Measurements from ENCODE around the gene ALOXE3. TPM values are rescaled to one million over a fixed set of nuclear protein-coding genes. Genes with fewer than 3 reads are reported as not detected.
A peak's percentile ranks its signal among the peaks of the same experiment; 100 is the strongest.

The ALOXE3 gene
- total RNA-seq, 6 donors from 2014 or later, result not detected

GRCh38 chr17:8163978-8164814 lies 45.9 kb upstream of the ALOXE3 start:
- H3K4me3 ChIP-seq, result peak overlapping the region in 2 of 4 donors; percentile 2 to 95
- peak; percentile 17 to 86 for DNase-seq

GRCh38 chr17:8162997-8163977 lies 45.0 kb upstream of the ALOXE3 start:
- DNase-seq (peak in 1 of 2 donors; percentile 50), ATAC-seq (ENCODE audit: low FRiP score in 2 of 2) (peak; percentile 1 to 38)
- peaks cover 4 to 26% (median 8%) of the 10 kb centered on the region in 4 donors for H3K36me3 ChIP-seq
- H3K27ac ChIP-seq, result peak overlapping the region; percentile 95 to 99 (median 97)
- TF ChIP-seq POLR2A (IDR thresholded peaks at IDR 0.05), result no peak
- TF ChIP-seq POLR2AphosphoS5 (IDR thresholded peaks at IDR 0.05), result no peak
- 7 to 27% methylated on average over 12 to 43 of the region's 55 CpGs for WGBS, 2 donors
- no peaks in the 10 kb centered on the region for H3K9me3 ChIP-seq
- H3K4me3 ChIP-seq, result peak overlapping the region; percentile 25 to 95 (median 77)
- no peaks in the 10 kb centered on the region for H3K27me3 ChIP-seq
- peaks cover 38 to 51% (median 46%) of the 10 kb centered on the region in 4 donors for H3K4me1 ChIP-seq

More at GRCh38 chr17:8163978-8164814, 45.9 kb upstream of the ALOXE3 start:
- no peaks in the 10 kb centered on the region for H3K9me3 ChIP-seq
- peaks cover 35 to 47% (median 40%) of the 10 kb centered on the region in 4 donors for H3K4me1 ChIP-seq
- peak; percentile 63 to 72 for ATAC-seq (ENCODE audit: low FRiP score in 2 of 2)
- H3K36me3 ChIP-seq, result peaks cover 4 to 23% (median 8%) of the 10 kb centered on the region in 4 donors
- no peak for TF ChIP-seq POLR2A (IDR thresholded peaks at IDR 0.05)
- no peak for TF ChIP-seq CTCF (IDR thresholded peaks at IDR 0.05)
- peak in 1 of 4 donors; percentile 52 for TF ChIP-seq EP300 (IDR thresholded peaks at IDR 0.05)
- TF ChIP-seq POLR2AphosphoS5 (IDR thresholded peaks at IDR 0.05), result peak; percentile 70 to 81
- H3K27me3 ChIP-seq, result no peaks in the 10 kb centered on the region
- H3K27ac ChIP-seq, result peak overlapping the region; percentile 95 to 99 (median 97)
- 27 to 43% methylated on average over 6 to 13 of the region's 13 CpGs for WGBS, 2 donors

- peaks cover 4 to 31% (median 8%) of the 10 kb centered on the region in 4 donors for H3K36me3 ChIP-seq
- H3K27ac ChIP-seq, result peak within 1 kb of the TSS; percentile 95 to 99 (median 97)
- peak within 1 kb of the TSS; percentile 63 to 95 (median 92) for H3K4me3 ChIP-seq
- ATAC-seq (ENCODE audit: low FRiP score in 2 of 2), result peak; percentile 9 to 86
- peaks cover 38 to 60% (median 48%) of the 10 kb centered on the region in 4 donors for H3K4me1 ChIP-seq
- WGBS, 2 donors, result 0% methylated on average over 10 to 75 of the region's 75 CpGs
- DNase-seq, result peak; percentile 79 to 98
- peak in 1 of 4 donors; percentile 32 for TF ChIP-seq EP300 (IDR thresholded peaks at IDR 0.05)
- peak; percentile 91 to 94 for TF ChIP-seq POLR2AphosphoS5 (IDR thresholded peaks at IDR 0.05)
- peak in 3 of 4 donors; percentile 57 to 95 (median 70) for TF ChIP-seq POLR2A (IDR thresholded peaks at IDR 0.05)
- peak in 4 of 6 experiments; percentile 4 to 39 (median 26) for TF ChIP-seq CTCF (IDR thresholded peaks at IDR 0.05)
- H3K9me3 ChIP-seq, result no peaks in the 10 kb centered on the region
- no peaks in the 10 kb centered on the region for H3K27me3 ChIP-seq
These were observed 44.1 kb upstream of the ALOXE3 start, which contains the start of gene VAMP2 for GRCh38 chr17:8162233-8162996. Gene VAMP2 (minus strand): TSS chr17:8162948. CDS start chr17:8162879, 69 bp downstream.

GRCh38 chr17:8161289-8162232 lies 43.2 kb upstream of the ALOXE3 start:
- Histone ChIP-seq H3K27ac (peak overlapping the region; percentile 95 to 99 (median 97)), H3K9me3 (no peaks in the 10 kb centered on the region), H3K27me3 (no peaks in the 10 kb centered on the region), H3K36me3 (peaks cover 4 to 31% (median 8%) of the 10 kb centered on the region in 4 donors), H3K4me1 (peaks cover 43 to 66% (median 51%) of the 10 kb centered on the region in 4 donors), H3K4me3 (peak overlapping the region; percentile 63 to 95 (median 92))
- TF ChIP-seq CTCF (IDR thresholded peaks at IDR 0.05) (no peak), POLR2AphosphoS5 (IDR thresholded peaks at IDR 0.05) (no peak), POLR2A (IDR thresholded peaks at IDR 0.05) (peak in 1 of 4 donors; percentile 12), EP300 (IDR thresholded peaks at IDR 0.05) (no peak)
- WGBS, 2 donors, result 58 to 61% methylated on average over 15 to 17 of the region's 19 CpGs
- ATAC-seq (ENCODE audit: low FRiP score in 2 of 2), result no peak
- DNase-seq, result peak in 1 of 2 donors; percentile 39

Measured in upper lobe of left lung (tissue), 6 donors.